Nephron progenitor cell (in vitro differentiated cells): Measurements from ENCODE around the gene SEC31B.
A peak's percentile ranks its signal among the peaks of the same experiment; 100 is the strongest.

Experiments
- DNase-seq: peaks from one replicate; pipeline ENCODE4 v3.0.0; 2021
- H3K27ac Mint-ChIP-seq: 2 replicates; pipeline ENCODE4 v1.8.0; 2021; ENCODE audit warnings: mild to moderate bottlenecking, moderate library complexity, mixed read lengths
- H3K27me3 Mint-ChIP-seq: 2 replicates; pipeline ENCODE4 v1.8.0; 2021; ENCODE audit warnings: mild to moderate bottlenecking, low read depth, mixed read lengths; ENCODE audit not compliant: poor library complexity
- H3K36me3 Mint-ChIP-seq: 2 replicates; pipeline ENCODE4 v1.8.0; 2021; ENCODE audit warnings: low read depth, mixed read lengths
- H3K4me1 Mint-ChIP-seq: 2 replicates; pipeline ENCODE4 v1.8.0; 2021; ENCODE audit warnings: mixed read lengths
- H3K4me3 Mint-ChIP-seq: 2 replicates; pipeline ENCODE4 v1.8.0; 2021; ENCODE audit warnings: mild to moderate bottlenecking, moderate library complexity, mixed read lengths
- H3K9me3 Mint-ChIP-seq: 2 replicates; pipeline ENCODE4 v1.8.0; 2021; ENCODE audit warnings: mild to moderate bottlenecking, moderate library complexity, mixed read lengths
- TF ChIP-seq, protein P1 (sequence below): fragments of 200-600 bp; sonication (generic); IDR thresholded peaks from 2 replicates; pipeline ENCODE4 v1.5.0; 2021; ENCODE audit warnings: antibody characterized with exemption

SEC31B gene

DNA sequence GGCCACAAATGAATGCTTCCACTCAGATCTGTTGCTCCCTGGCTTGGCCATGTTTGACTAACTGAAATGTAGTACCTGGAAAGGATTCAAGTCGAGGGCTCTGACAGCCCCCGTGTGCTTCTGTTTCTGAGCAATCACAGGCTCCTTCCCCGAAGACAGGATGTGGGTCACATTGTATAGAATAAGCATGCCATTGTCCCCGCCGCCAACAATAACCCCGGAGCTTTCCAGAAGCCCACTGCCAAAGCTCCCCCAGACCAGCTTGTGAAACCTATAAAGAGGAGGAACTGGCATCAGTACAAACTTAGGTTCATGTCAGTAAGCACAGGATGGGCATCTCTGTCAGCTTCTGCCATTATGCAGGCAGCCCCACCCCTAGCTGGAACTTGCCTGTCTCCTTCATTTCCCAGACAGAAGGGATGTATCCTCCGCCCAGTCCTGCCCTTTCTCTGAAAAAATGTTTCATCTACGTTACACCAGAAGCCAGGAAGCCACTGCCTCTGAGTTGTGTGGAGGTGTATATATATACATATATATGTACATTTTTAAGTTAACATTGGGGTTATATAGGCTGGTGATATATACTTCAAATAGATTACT is 10.3 kb downstream of the SEC31B start:
- Mint-ChIP-seq H3K27me3 (no peaks in the 10 kb centered on the region), H3K4me3 (no peak overlapping the region), H3K36me3 (no peaks in the 10 kb centered on the region), H3K4me1 (no peaks in the 10 kb centered on the region), H3K9me3 (no peaks in the 10 kb centered on the region), H3K27ac (no peak overlapping the region)
- TF ChIP-seq, protein P1, sequence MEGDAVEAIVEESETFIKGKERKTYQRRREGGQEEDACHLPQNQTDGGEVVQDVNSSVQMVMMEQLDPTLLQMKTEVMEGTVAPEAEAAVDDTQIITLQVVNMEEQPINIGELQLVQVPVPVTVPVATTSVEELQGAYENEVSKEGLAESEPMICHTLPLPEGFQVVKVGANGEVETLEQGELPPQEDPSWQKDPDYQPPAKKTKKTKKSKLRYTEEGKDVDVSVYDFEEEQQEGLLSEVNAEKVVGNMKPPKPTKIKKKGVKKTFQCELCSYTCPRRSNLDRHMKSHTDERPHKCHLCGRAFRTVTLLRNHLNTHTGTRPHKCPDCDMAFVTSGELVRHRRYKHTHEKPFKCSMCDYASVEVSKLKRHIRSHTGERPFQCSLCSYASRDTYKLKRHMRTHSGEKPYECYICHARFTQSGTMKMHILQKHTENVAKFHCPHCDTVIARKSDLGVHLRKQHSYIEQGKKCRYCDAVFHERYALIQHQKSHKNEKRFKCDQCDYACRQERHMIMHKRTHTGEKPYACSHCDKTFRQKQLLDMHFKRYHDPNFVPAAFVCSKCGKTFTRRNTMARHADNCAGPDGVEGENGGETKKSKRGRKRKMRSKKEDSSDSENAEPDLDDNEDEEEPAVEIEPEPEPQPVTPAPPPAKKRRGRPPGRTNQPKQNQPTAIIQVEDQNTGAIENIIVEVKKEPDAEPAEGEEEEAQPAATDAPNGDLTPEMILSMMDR, result no peak
- DNase-seq, result no peak

DNA sequence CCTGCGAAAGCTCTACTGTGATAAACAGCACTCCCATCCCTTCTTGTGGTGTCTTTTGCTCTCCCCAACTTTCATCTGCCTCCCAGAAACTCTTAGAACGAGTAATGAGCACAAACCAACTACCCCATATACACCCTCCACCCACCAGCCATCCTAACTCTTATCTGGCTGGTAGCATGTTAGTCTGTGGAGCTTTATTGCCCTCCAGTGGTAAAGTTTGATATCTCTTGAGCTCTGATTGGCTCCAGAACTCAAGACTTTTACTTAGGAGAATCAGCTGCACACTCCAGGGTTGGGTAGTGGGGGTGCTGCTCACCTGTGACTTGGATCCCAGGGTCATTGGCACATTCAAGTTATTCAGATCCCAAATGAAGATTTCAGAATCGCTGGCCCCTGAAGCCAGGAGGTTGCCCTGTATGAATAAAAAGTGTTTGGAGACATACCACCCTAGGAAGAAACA is 10.9 kb downstream of the SEC31B start:
- H3K4me3 Mint-ChIP-seq, result no peak overlapping the region

DNA sequence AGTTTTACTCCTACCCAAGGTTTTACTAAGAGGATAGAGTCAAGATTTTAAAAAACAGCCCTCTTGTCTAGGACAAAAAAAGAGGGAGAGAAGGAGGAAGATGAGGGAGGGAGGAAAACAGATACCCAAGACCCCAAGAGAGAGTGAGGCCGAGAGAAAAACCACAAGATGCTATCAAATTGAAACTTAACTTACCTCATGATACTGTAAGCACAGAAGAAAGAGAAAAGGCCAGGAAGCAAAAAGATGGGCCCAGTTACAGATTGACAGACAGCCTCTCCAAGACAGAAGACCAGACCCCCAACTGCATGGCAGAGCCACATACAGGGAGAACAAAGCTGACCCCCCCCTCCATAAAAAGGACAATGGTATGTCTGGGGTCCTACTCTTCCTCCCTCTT is 11.4 kb downstream of the SEC31B start:
- H3K27me3 Mint-ChIP-seq, result no peaks in the 10 kb centered on the region
- H3K27ac Mint-ChIP-seq, result no peak overlapping the region
- H3K4me1 Mint-ChIP-seq, result no peaks in the 10 kb centered on the region
- H3K4me3 Mint-ChIP-seq, result no peak overlapping the region
- DNase-seq, result no peak
- no peaks in the 10 kb centered on the region for H3K36me3 Mint-ChIP-seq
- H3K9me3 Mint-ChIP-seq, result no peaks in the 10 kb centered on the region
- TF ChIP-seq, protein P1, result no peak

More for the DNA sequence above, 10.9 kb downstream of the SEC31B start:
- no peaks in the 10 kb centered on the region for H3K27me3 Mint-ChIP-seq
- H3K4me1 Mint-ChIP-seq, result no peaks in the 10 kb centered on the region
- no peak overlapping the region for H3K27ac Mint-ChIP-seq
- DNase-seq, result peak; percentile 23
- TF ChIP-seq, protein P1, result peak; percentile 51
- H3K9me3 Mint-ChIP-seq, result no peaks in the 10 kb centered on the region
- no peaks in the 10 kb centered on the region for H3K36me3 Mint-ChIP-seq

DNA sequence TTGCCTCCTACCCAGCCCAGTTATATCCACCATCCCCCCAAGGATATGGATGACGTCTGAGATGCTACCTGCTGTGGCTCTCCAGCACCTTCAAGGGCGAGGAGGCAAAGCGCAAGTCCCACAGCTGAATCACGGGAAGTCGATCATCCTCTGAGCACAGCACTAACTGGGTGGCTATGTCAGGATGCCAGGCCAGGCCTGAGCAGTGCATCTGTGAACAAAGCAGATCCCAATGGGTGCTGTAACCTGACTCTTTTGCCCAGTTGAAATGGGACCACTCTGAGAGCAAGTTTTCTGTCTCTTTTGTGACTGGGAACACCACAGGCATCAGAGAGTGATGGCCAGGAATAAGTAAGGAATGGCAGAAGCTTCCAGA is 12.3 kb downstream of the SEC31B start:
- Mint-ChIP-seq H3K4me1 (no peaks in the 10 kb centered on the region), H3K4me3 (no peak overlapping the region), H3K9me3 (no peaks in the 10 kb centered on the region), H3K27me3 (no peaks in the 10 kb centered on the region), H3K27ac (no peak overlapping the region), H3K36me3 (no peaks in the 10 kb centered on the region)
- TF ChIP-seq, protein P1, result no peak
- no peak for DNase-seq

DNA sequence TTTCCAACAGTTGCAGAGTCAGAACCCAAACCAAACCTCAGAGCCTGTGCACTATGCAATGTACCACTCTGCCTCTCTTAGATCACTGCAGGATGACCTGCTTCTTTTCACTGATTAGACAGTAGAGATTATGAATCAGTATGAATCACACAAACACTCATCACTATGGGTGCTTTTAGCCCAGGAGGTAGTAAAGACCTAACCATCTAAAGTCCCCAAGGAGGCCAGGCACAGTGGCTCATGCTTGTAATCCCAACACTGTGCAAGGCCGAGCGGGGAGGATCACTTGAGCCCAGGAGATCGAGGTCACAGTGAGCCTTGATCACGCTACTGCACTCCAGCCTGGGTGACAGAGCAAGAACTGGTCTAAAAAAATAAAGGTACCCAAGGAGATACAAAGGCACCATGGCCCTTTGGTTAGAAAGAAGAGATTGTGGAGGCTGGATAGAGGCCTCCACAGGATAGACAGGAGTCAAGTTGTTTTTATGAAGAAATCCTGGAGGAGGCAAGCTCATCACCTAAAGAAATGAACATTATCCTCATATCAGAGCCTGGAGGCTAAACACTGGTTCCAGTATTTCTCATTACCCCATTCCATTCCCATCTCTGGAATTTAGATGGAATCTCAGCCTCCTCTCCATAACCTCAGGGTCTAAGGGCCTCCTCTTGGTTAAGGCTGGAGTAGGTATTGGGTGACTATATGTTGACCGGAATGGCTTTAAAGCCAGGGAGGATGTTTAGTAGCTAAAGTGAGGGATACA is 12.9 kb downstream of the SEC31B start:
- DNase-seq, result no peak
- no peak overlapping the region for H3K4me3 Mint-ChIP-seq
- TF ChIP-seq, protein P1, result no peak
- no peak overlapping the region for H3K27ac Mint-ChIP-seq
- no peaks in the 10 kb centered on the region for H3K4me1 Mint-ChIP-seq
- H3K27me3 Mint-ChIP-seq, result no peaks in the 10 kb centered on the region
- peaks cover 2% of the 10 kb centered on the region for H3K36me3 Mint-ChIP-seq
- no peaks in the 10 kb centered on the region for H3K9me3 Mint-ChIP-seq

DNA sequence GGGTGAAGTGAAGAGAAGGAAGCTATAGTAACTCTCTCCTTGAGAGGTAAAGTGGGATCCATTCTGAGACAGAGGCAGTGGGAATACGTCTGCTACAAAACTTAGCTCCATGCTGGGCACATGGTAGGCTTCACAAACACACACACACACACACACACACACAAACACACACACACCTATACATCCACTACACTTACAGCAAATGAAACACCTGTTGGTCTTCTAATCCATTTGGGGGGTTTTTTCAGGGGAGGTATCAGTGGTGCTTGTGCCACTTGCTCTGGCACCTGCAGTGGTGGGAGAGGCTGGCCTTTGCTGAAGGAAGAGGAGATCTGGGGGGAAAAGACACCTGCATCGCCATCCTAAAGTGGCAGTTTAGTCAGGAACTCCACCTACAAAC is 14.5 kb downstream of the SEC31B start:
- no peaks in the 10 kb centered on the region for H3K4me1 Mint-ChIP-seq
- H3K27ac Mint-ChIP-seq, result no peak overlapping the region

More for the DNA sequence above, 14.5 kb downstream of the SEC31B start:
- H3K4me3 Mint-ChIP-seq, result no peak overlapping the region
- no peaks in the 10 kb centered on the region for H3K9me3 Mint-ChIP-seq
- peaks cover 10% of the 10 kb centered on the region for H3K36me3 Mint-ChIP-seq
- H3K27me3 Mint-ChIP-seq, result no peaks in the 10 kb centered on the region
- TF ChIP-seq, protein P1, result no peak
- DNase-seq, result no peak
